Sigmoid colon (tissue), 4 donors: Measurements from ENCODE around the gene ORC1.

Experiments
- POLR2AphosphoS5 ChIP-seq, 4 donors: sonication (generic); formaldehyde crosslinking; IDR thresholded peaks; one replicate each; pipeline ENCODE4 v1.6.1; 2017; ENCODE audit warnings: antibody characterized with exemption in 4 of 4
- TF ChIP-seq, protein P1 (sequence below), 4 experiments: fragments of 450-650 bp in 3 of 4; fragments of 200-600 bp in 1 of 4; IDR thresholded peaks; one replicate each; pipeline ENCODE4 v1.5.1; 2016 to 2019; ENCODE audit warnings: antibody characterized with exemption in 4 of 4, mild to moderate bottlenecking in 3 of 4, moderate library complexity in 2 of 4

GRCh38 chr1:52404975-52405338, 734 bp upstream of the ORC1 start:
- TF ChIP-seq, protein P1, sequence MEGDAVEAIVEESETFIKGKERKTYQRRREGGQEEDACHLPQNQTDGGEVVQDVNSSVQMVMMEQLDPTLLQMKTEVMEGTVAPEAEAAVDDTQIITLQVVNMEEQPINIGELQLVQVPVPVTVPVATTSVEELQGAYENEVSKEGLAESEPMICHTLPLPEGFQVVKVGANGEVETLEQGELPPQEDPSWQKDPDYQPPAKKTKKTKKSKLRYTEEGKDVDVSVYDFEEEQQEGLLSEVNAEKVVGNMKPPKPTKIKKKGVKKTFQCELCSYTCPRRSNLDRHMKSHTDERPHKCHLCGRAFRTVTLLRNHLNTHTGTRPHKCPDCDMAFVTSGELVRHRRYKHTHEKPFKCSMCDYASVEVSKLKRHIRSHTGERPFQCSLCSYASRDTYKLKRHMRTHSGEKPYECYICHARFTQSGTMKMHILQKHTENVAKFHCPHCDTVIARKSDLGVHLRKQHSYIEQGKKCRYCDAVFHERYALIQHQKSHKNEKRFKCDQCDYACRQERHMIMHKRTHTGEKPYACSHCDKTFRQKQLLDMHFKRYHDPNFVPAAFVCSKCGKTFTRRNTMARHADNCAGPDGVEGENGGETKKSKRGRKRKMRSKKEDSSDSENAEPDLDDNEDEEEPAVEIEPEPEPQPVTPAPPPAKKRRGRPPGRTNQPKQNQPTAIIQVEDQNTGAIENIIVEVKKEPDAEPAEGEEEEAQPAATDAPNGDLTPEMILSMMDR (IDR thresholded peaks at IDR 0.05) = no peak
- no peak for TF ChIP-seq POLR2AphosphoS5 (IDR thresholded peaks at IDR 0.05)
